ENCODE results near the gene FAF1.

GRCh38 chr1:50503515-50503914 is 456.6 kb downstream of the FAF1 start:
- TF ChIP-seq EZH2 (IDR thresholded peaks at IDR 0.05) (no peak), POLR2AphosphoS5 (IDR thresholded peaks at IDR 0.05; ENCODE audit: borderline replicate concordance, low read depth, low read length) (no peak), FOXP2 (optimal IDR thresholded peaks at IDR 0.05; ENCODE audit: control extremely low read depth, extremely low read length, insufficient read depth) (no peak)

All from SK-N-MC (cell line).